ENCODE measurements around the gene SASS6. TPM values are rescaled to one million over a fixed set of nuclear protein-coding genes. Genes with fewer than 3 reads are reported as not detected.
A peak's percentile ranks its signal among the peaks of the same experiment; 100 is the strongest.

SASS6 gene
- total RNA-seq, 1 donor from 2014 or later = 7.0 TPM

DNA sequence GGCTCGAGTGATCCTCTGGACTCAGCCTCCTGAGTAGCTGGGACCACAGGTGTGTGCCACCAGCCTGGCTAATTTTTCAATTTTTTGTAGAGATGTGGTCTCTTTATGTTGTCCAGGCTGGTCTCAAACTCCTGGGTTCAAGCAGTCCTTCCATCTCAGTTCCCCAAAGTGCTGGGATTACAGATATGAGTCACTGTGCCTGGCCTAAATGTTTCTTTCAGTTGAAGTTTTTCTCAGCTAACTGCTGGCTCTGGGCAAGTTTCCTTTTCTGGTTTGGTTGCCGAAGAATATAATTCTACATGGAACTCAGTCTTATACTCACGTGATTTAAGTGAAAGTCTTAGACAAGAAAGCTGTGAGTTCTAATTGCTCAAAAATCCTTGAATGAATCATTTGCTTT, 57.0 kb downstream of the SASS6 start:
- no peaks in the 10 kb centered on the region for H3K9me3 ChIP-seq
- no peak overlapping the region for H3K4me3 ChIP-seq
- peaks cover 33 to 58% of the 10 kb centered on the region in 2 donors for H3K36me3 ChIP-seq
- TF ChIP-seq, protein P1, sequence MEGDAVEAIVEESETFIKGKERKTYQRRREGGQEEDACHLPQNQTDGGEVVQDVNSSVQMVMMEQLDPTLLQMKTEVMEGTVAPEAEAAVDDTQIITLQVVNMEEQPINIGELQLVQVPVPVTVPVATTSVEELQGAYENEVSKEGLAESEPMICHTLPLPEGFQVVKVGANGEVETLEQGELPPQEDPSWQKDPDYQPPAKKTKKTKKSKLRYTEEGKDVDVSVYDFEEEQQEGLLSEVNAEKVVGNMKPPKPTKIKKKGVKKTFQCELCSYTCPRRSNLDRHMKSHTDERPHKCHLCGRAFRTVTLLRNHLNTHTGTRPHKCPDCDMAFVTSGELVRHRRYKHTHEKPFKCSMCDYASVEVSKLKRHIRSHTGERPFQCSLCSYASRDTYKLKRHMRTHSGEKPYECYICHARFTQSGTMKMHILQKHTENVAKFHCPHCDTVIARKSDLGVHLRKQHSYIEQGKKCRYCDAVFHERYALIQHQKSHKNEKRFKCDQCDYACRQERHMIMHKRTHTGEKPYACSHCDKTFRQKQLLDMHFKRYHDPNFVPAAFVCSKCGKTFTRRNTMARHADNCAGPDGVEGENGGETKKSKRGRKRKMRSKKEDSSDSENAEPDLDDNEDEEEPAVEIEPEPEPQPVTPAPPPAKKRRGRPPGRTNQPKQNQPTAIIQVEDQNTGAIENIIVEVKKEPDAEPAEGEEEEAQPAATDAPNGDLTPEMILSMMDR (IDR thresholded peaks at IDR 0.05) = no peak
- H3K4me1 ChIP-seq = peaks cover 0 to 10% of the 10 kb centered on the region in 2 donors
- DNase-seq (ENCODE audit: low spot score in 2 of 2) = no peak
- no peaks in the 10 kb centered on the region for H3K27me3 ChIP-seq
- intact Hi-C loops (cut with DNase I) = no loop called here
- H3K27ac ChIP-seq = peak overlapping the region; percentile 65 to 76

DNA sequence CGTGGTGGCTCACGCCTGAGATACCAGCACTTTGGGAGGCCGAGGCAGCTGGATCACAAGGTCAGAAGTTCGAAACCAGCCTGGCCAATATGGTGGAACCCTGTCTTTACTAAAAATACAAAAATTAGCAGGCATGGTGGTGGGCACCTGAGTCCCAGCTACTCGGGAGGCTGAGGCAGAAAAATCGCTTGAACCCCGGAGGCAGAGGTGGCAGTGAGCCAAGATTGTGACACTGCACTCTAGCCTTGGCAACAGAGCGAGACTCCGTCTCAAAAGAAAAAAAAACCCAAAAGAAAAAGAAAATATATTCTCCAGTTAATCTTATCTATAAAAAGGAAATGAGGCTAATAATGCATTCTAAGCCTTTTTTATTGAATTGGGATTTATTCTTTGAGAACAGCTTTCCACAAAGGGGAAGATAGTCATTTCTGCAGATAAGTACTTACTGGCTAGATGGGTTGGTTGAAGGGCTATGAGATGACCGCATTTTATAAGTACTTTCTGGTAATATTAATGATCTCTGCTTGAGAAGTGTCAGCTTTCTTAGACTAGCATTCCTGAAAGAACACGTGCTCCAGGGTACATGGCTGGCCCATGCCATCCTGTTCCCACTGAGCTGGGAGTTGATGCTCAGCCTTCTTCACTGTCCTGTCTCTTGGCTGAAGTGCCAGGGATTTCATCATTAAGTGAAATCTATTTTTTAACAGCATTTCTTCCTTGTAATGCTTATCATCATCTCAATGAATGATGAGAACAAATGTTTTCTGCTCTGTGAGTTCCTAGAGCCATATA, 57.9 kb downstream of the SASS6 start:
- Histone ChIP-seq H3K4me3 (no peak overlapping the region), H3K27ac (peak overlapping the region; percentile 65 to 76), H3K4me1 (peaks cover 0 to 10% of the 10 kb centered on the region in 2 donors), H3K36me3 (peaks cover 41 to 54% of the 10 kb centered on the region in 2 donors), H3K9me3 (no peaks in the 10 kb centered on the region), H3K27me3 (no peaks in the 10 kb centered on the region)
- TF ChIP-seq, protein P1 (IDR thresholded peaks at IDR 0.05) = no peak
- intact Hi-C loops (cut with DNase I) = no loop called here
- no peak for DNase-seq (ENCODE audit: low spot score in 2 of 2)

DNA sequence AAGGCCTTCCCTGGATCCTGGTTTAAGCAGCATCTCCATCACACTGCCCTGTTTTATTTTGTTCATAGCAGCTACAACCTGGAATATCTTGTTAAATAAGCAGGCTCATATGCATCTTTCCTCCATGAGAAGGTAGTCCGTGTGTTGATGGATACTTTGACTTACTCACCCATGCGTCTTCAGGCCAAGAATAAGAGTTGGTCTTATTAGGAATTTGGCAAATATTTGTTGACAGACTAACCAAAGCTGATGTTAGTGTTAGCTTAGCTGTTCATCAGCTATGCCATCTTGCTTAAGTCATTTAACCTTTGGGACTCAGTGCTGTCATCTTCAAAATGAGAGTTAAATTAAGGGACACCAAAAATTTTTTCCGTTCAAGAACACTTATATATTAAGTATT, 59.2 kb downstream of the SASS6 start:
- H3K27me3 ChIP-seq = no peaks in the 10 kb centered on the region
- peaks cover 0 to 10% of the 10 kb centered on the region in 2 donors for H3K4me1 ChIP-seq
- DNase-seq (ENCODE audit: low spot score in 2 of 2) = no peak
- H3K36me3 ChIP-seq = peaks cover 36 to 54% of the 10 kb centered on the region in 2 donors
- no peaks in the 10 kb centered on the region for H3K9me3 ChIP-seq
- H3K4me3 ChIP-seq = no peak overlapping the region
- TF ChIP-seq, protein P1 (IDR thresholded peaks at IDR 0.05) = no peak
- intact Hi-C loops (cut with DNase I) = no loop called here
- H3K27ac ChIP-seq = no peak overlapping the region

DNA sequence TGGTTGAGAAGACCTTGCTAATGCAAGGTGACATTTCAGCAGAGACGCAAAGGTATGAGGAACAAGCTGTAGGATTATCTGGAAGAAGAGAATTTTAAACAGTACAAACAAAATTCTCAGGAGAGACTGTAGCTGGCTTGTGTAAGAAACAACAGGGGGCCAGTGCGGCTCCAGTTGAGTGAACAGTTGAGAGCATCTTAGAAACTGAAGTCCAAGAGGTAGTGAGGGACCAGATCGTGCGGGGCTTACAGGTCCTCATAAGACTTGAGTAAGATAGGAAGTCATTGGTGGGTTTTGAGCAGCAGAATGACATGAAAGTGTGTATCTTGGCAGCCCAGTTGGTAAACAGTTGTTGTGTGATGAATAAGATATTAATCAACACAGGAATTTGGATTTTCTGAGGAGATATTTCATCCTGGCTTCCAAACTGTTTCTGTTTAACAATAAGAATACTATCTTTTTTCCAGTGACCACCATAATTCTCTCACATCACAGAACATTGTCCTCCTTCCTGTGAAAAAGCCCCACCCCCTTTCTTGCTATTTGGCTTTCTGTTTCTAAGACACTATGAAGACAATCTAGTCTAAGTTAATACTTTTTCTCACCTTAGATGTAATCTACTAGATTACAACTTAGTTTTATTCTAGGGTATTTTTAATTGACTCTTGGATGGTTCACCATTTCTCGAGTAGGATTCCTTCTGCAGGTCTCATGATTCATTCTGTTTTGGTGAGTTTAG, 62.4 kb downstream of the SASS6 start:
- Histone ChIP-seq H3K4me3 (no peak overlapping the region), H3K27me3 (no peaks in the 10 kb centered on the region), H3K36me3 (peaks cover 39 to 68% of the 10 kb centered on the region in 2 donors), H3K27ac (no peak overlapping the region), H3K9me3 (no peaks in the 10 kb centered on the region), H3K4me1 (peaks cover 0 to 6% of the 10 kb centered on the region in 2 donors)
- DNase-seq (ENCODE audit: low spot score in 2 of 2) = no peak
- intact Hi-C loops (cut with DNase I) = no loop called here
- TF ChIP-seq, protein P1 (IDR thresholded peaks at IDR 0.05) = no peak

DNA sequence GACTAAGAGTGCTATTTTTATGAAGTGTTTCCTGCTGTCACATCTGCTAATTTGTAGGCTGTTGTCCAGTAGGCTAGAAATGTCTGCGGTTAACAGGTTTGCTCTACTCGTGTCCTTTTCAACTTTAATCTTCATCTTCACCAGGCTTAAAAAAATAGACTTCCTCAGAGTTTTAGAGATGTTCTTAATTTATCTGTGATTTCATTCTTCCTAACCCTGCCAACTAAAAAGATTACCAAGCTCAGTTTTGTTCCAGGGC, 66.8 kb downstream of the SASS6 start:
- intact Hi-C loops (cut with DNase I) = no loop called here
- Histone ChIP-seq H3K4me1 (no peaks in the 10 kb centered on the region), H3K9me3 (no peaks in the 10 kb centered on the region), H3K4me3 (no peak overlapping the region), H3K36me3 (peaks cover 34 to 75% of the 10 kb centered on the region in 2 donors), H3K27me3 (no peaks in the 10 kb centered on the region), H3K27ac (peak overlapping the region in 1 of 2 donors; percentile 5)
- DNase-seq (ENCODE audit: low spot score in 2 of 2) = no peak
- TF ChIP-seq, protein P1 (IDR thresholded peaks at IDR 0.05) = no peak
